GM19099 (cell line): Measurements from ENCODE around the gene SCYGR2.
"Not testable (repeated sequence)": the region's sequence is repeated elsewhere in the genome, so short reads cannot be mapped to it uniquely, and the experiment has no call there.

ENCODE experiments used
- POLR2A ChIP-seq: IDR thresholded peaks from 3 replicates; pipeline ENCODE4 v1.6.1; 2011; ENCODE audit warnings: low read depth; ENCODE audit not compliant: insufficient read length; ENCODE audit errors: extremely low read depth

SCYGR2 gene

DNA sequence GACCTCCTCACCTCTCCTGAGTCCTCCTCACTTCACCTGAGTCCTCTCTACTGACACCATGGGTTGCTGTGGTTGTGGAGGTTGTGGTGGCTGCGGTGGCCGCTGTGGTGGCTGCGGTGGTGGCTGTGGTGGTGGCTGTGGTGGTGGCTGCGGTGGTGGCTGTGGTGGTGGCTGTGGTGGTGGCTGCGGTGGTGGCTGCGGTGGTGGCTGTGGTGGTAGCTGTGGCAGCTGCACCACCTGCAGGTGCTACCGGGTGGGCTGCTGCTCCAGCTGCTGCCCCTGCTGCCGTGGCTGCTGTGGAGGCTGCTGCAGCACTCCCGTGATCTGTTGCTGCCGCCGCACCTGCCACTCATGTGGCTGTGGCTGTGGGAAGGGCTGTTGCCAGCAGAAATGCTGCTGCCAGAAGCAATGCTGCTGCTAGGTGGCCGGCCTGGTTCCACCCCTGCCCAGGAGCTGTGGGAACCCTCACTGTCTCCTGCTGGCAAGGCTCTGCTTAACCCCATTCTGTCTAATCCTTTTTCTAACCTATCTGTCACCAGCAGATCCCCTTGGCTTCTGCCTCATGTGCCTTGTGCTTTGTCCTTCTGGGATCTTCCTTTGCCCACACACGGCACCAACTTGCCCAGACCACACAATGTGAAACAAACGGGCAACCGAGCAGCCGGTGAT, at the start of gene SCYGR2:
SCYGR2 (plus strand) TSS at position 59 of the 669 bp plus-strand sequence; CDS start at position 59, 0 bp downstream.
- not testable (repeated sequence) for TF ChIP-seq POLR2A

- TF ChIP-seq POLR2A = no peak
These were observed 46.9 kb upstream of the SCYGR2 start for GRCh38 chr2:227551836-227552235.

GRCh38 chr2:227562581-227562980, 36.1 kb upstream of the SCYGR2 start:
- no peak for TF ChIP-seq POLR2A

DNA sequence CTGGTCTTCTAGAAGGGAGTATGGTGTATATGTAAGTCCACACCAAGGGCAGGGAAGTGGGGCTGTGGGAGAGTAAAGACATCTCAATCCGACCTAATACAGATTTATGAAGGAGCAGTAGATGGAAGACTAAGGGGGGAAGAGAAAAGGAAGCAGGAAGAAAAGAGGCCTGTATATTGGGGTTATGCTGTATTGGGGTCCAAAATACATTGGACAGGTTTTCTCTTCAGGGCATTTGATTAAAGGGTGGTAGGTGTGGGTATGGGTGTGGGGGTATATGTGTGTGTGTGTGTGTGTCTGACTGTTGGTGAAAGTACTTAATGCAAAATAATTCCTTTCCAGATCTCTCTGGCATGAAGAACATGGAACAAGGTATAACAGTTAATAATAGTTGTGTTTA, 33.6 kb upstream of the SCYGR2 start:
- no peak for TF ChIP-seq POLR2A

- TF ChIP-seq POLR2A = no peak
These were observed 32.7 kb upstream of the SCYGR2 start for GRCh38 chr2:227566012-227566411.

GRCh38 chr2:227568852-227569169, 29.9 kb upstream of the SCYGR2 start:
- TF ChIP-seq POLR2A = no peak

DNA sequence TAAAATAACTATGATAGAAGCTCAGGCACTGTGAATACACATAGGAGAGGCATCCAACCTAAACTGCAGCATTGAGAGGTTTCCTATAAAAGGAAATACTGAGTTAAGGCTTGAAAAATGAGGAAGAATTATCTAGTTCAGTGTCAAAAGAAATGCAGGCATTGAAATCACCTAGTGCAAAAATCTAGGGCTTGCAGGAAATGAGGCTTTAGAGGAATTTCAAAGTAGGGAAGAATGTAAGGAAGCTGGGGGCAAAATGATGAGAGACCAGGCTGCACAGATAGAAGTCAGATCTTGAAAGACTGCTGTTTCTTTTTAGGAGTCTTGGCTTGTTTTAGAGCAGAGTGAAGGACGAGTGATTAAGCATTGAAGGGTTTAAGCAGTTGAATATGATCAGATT, 28.1 kb upstream of the SCYGR2 start:
- no peak for TF ChIP-seq POLR2A

GRCh38 chr2:227576110-227576509, 22.6 kb upstream of the SCYGR2 start:
- TF ChIP-seq POLR2A = no peak

DNA sequence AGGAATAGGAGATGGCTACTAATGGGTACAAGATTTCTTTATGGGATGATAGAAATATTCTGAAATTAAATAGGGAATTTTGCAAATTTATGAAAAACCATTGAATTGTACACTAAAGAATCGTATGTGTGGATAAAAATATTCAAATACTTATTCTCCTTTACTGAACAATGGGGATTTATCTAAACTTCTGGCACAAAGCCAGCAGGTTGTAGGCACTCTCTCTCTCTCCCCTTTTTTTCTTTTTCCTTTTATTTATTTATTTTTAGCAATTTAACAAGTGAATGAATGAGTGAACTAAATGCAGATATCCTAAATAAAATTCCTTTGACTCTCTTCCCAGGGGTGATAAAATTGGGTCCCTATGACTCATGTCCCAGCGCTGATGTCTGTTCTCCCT, 21.9 kb upstream of the SCYGR2 start:
- TF ChIP-seq POLR2A = no peak

- no peak for TF ChIP-seq POLR2A
These were observed 21.1 kb upstream of the SCYGR2 start for GRCh38 chr2:227577555-227577954.

- TF ChIP-seq POLR2A = no peak
These were observed 20.1 kb upstream of the SCYGR2 start for GRCh38 chr2:227578642-227579041.

GRCh38 chr2:227579791-227580190, 18.9 kb upstream of the SCYGR2 start:
- no peak for TF ChIP-seq POLR2A

DNA sequence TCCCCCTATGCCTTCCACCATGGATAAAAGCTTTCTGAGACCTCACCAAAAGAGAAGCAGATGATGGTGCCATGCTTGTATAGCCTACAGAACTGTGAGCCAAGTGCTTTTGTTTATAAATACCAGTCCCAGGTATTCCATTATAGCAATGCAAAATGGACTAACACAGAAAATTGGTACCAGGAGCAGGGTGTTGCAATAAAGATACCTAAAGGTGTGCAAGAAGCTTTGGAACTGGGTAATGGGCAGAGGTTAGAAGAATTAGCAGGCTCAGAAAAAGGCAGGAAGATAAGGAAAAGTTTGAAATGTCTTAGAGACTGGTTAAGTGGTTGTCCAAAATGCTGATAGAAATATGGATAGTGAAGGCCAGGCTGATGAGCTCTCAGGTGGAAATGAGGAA, 16.3 kb upstream of the SCYGR2 start:
- no peak for TF ChIP-seq POLR2A

DNA sequence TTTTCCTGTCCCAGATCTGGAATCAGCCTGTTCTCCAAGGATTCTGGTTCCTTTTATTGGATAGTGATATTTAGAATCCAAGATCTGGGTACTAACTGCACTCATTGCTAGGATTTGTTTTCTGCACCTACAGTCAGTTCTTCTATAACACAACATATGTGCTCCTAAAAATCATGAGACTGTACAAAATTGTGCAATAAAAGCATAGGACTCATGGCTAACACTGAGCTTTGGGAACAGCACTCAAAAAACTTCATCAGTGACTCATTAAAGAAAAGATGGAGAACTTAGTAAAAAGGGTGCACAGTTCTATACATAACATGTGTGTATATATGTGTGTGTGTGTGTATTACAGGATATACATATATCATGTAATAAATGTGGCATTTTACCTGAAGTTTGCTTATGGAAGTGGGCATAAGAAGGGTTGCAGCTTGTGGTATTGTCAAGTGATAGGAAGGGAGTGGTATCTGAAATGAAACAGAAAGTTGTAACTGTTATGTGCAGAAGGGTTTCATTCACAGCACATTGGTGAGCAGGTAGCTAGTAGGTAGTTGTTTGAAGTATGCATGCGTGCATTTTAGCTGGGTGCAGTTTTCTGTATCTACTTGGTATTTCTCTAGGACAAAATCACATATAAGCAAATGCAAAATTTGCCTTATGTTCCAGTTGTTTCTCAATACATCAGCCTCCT, 5.9 kb upstream of the SCYGR2 start:
- TF ChIP-seq POLR2A = no peak

DNA sequence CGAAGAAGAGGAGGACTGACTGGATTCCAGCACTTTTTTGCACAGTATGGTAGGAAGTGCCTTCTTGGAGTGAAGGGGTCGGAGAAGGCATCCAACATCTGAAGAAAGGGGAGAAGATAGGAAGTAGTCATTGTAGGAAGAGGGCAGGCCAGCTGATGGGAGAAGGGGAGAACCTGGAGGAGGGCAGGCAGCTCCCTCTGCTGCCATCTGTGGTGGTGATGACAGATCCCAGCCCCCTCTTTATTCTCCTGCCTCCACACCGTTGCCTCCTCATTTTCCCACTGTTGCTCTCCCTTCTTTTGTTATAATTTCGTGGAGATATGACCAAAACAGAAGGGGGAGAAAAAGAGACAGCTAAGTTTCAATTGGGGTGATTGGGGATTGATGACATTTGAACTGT, 2.9 kb upstream of the SCYGR2 start:
- no peak for TF ChIP-seq POLR2A

DNA sequence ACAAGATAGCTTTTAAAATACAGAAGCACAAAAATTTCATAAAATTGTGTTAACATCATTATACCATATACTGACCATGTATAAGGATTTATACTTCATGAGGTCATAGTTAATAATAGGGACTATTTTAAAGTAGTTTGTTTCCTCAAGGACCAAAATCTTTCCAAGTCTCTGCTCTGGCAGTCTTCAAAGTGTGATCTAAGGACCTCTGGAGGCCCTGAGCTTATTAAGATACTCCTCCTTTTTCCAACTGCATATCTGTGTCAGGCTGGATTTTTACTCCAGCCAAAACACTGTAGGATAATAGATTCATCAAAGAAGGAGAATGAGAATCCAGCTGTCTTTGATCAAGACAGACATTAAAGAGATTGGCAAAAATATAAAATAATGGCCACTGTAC, 1.7 kb upstream of the SCYGR2 start:
- TF ChIP-seq POLR2A = no peak

- TF ChIP-seq POLR2A = no peak
These were observed 695 bp upstream of the SCYGR2 start for GRCh38 chr2:227597998-227598397.
